ENCODE data around the gene HAUS3.

- TF ChIP-seq CEBPB (IDR thresholded peaks at IDR 0.05; ENCODE audit: borderline replicate concordance in 1 of 2, low read depth in 2 of 2, low read length in 2 of 2) (no peak), CTCF (IDR thresholded peaks at IDR 0.05 in 2 of 3, conservative IDR thresholded peaks at IDR 0.05 in 1 of 3; ENCODE audit: control insufficient read depth in 2 of 3, extremely low read depth in 1 of 3, insufficient read depth in 1 of 3, low read depth in 3 of 3, low read length in 3 of 3) (no peak), POLR2AphosphoS5 (IDR thresholded peaks at IDR 0.05; ENCODE audit: low read length) (no peak), SIX5 (IDR thresholded peaks at IDR 0.05; ENCODE audit: low read depth, low read length, severe bottlenecking) (no peak), CBFB (IDR thresholded peaks at IDR 0.05; ENCODE audit: low read depth) (no peak), MTA2 (IDR thresholded peaks at IDR 0.05; ENCODE audit: low read depth) (no peak), POLR2A (IDR thresholded peaks at IDR 0.05; ENCODE audit: low read depth, low read length) (peak; percentile 43; the same call in 1 of the 2 replicates), EGR1 (IDR thresholded peaks at IDR 0.05; ENCODE audit: borderline replicate concordance in 1 of 2, low read depth in 2 of 2, low read length in 2 of 2) (no peak), CREB1 (IDR thresholded peaks at IDR 0.05; ENCODE audit: low read depth) (no peak), SPI1 (IDR thresholded peaks at IDR 0.05; ENCODE audit: borderline replicate concordance, insufficient read depth, low read depth, low read length) (no peak)
Observed at GRCh38 chr4:2249526-2250356, 7.8 kb upstream of the HAUS3 start.

Measured in GM12878 (cell line).